H1 (cell line): ENCODE data around the gene RNF212. TPM values are rescaled to one million over a fixed set of nuclear protein-coding genes. Genes with fewer than 3 reads are reported as not detected.

Source experiments
- SIRT6 ChIP-seq: IDR thresholded peaks from one replicate; pipeline ENCODE4 v1.7.1; 2012; ENCODE audit warnings: low read length, inconsistent platforms
- polyA plus RNA-seq, 7 experiments: library from polyadenylated mRNA; depleted of rRNA in 3 of 7; stranded (reverse) in 5 of 7; unstranded in 2 of 7; fragments of >200 nt in 5 of 7; fragments of 200-250 nt in 2 of 7; gene quantifications; 1 replicate in 5 of 7; 2 replicates in 1 of 7; 4 replicates in 1 of 7; pipeline versions ENCODE4 v1.2.1 to v1.2.3, GENCODE V29; 2011 to 2013; ENCODE audit warnings: missing spikeins in 2 of 7, mixed read lengths in 2 of 7
- total RNA-seq: library from RNA; stranded (reverse); fragmentation: NEBNext Ultra II Directional; extraction: Animal tissue kit (Norgen Biotek cat#: 25700); gene quantifications from 2 replicates; pipeline ENCODE4 v1.2.1, GENCODE V29; 2021
- TF ChIP-seq, protein P1 (sequence below): fragments of 300-600 bp; sonication (generic); IDR thresholded peaks from 2 replicates; pipeline ENCODE4 v1.7.1; 2012; ENCODE audit warnings: low read length, moderate library complexity, mild to moderate bottlenecking, inconsistent platforms; ENCODE audit not compliant: insufficient replicate concordance

RNF212 gene
- total and polyA plus RNA-seq, 2 of the 8 experiments (the other 6 are each of a cell fraction or from before 2014, with no cell fraction given): 3.4 to 5.4 TPM

DNA sequence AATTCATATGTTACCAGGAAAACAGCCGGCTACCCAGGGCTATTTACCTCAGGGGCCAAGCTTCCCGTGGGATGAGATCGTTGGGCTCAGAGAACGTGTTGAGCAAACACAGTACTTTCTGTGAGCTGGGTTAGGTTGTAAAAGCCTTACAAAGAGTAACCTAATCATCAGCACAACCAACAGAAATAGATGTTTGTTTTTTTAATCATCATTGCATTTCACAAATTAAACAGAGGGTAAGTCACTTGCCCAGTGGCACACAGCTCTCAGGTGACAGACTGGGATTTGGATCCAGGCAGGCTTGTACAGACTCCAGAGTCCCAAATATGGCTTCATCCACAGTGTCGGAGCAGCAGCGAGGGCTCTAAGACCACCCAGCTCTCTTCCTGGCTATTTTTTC is 38.9 kb upstream of the RNF212 start (continued):
- TF ChIP-seq, protein P1, sequence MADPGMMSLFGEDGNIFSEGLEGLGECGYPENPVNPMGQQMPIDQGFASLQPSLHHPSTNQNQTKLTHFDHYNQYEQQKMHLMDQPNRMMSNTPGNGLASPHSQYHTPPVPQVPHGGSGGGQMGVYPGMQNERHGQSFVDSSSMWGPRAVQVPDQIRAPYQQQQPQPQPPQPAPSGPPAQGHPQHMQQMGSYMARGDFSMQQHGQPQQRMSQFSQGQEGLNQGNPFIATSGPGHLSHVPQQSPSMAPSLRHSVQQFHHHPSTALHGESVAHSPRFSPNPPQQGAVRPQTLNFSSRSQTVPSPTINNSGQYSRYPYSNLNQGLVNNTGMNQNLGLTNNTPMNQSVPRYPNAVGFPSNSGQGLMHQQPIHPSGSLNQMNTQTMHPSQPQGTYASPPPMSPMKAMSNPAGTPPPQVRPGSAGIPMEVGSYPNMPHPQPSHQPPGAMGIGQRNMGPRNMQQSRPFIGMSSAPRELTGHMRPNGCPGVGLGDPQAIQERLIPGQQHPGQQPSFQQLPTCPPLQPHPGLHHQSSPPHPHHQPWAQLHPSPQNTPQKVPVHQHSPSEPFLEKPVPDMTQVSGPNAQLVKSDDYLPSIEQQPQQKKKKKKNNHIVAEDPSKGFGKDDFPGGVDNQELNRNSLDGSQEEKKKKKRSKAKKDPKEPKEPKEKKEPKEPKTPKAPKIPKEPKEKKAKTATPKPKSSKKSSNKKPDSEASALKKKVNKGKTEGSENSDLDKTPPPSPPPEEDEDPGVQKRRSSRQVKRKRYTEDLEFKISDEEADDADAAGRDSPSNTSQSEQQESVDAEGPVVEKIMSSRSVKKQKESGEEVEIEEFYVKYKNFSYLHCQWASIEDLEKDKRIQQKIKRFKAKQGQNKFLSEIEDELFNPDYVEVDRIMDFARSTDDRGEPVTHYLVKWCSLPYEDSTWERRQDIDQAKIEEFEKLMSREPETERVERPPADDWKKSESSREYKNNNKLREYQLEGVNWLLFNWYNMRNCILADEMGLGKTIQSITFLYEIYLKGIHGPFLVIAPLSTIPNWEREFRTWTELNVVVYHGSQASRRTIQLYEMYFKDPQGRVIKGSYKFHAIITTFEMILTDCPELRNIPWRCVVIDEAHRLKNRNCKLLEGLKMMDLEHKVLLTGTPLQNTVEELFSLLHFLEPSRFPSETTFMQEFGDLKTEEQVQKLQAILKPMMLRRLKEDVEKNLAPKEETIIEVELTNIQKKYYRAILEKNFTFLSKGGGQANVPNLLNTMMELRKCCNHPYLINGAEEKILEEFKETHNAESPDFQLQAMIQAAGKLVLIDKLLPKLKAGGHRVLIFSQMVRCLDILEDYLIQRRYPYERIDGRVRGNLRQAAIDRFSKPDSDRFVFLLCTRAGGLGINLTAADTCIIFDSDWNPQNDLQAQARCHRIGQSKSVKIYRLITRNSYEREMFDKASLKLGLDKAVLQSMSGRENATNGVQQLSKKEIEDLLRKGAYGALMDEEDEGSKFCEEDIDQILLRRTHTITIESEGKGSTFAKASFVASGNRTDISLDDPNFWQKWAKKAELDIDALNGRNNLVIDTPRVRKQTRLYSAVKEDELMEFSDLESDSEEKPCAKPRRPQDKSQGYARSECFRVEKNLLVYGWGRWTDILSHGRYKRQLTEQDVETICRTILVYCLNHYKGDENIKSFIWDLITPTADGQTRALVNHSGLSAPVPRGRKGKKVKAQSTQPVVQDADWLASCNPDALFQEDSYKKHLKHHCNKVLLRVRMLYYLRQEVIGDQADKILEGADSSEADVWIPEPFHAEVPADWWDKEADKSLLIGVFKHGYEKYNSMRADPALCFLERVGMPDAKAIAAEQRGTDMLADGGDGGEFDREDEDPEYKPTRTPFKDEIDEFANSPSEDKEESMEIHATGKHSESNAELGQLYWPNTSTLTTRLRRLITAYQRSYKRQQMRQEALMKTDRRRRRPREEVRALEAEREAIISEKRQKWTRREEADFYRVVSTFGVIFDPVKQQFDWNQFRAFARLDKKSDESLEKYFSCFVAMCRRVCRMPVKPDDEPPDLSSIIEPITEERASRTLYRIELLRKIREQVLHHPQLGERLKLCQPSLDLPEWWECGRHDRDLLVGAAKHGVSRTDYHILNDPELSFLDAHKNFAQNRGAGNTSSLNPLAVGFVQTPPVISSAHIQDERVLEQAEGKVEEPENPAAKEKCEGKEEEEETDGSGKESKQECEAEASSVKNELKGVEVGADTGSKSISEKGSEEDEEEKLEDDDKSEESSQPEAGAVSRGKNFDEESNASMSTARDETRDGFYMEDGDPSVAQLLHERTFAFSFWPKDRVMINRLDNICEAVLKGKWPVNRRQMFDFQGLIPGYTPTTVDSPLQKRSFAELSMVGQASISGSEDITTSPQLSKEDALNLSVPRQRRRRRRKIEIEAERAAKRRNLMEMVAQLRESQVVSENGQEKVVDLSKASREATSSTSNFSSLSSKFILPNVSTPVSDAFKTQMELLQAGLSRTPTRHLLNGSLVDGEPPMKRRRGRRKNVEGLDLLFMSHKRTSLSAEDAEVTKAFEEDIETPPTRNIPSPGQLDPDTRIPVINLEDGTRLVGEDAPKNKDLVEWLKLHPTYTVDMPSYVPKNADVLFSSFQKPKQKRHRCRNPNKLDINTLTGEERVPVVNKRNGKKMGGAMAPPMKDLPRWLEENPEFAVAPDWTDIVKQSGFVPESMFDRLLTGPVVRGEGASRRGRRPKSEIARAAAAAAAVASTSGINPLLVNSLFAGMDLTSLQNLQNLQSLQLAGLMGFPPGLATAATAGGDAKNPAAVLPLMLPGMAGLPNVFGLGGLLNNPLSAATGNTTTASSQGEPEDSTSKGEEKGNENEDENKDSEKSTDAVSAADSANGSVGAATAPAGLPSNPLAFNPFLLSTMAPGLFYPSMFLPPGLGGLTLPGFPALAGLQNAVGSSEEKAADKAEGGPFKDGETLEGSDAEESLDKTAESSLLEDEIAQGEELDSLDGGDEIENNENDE: no peak
- no peak for TF ChIP-seq SIRT6
